ENCODE data around the gene HSPE1. TPM values are rescaled to one million over a fixed set of nuclear protein-coding genes. Genes with fewer than 3 reads are reported as not detected.
A peak's percentile ranks its signal among the peaks of the same experiment; 100 is the strongest.
"Not testable (repeated sequence)": the region's sequence is repeated elsewhere in the genome, so short reads cannot be mapped to it uniquely, and the experiment has no call there.

HSPE1 gene
- total RNA-seq = 60.5 and 70.4 TPM in 2 replicates
- long read RNA-seq, transcript HSPE1-201 (4 exons, 950 nt) = major isoform, 39 of 43 reads
- long read RNA-seq, partial matches to known transcripts = 1 of 43 reads
- long read RNA-seq, other reads (novel, unspliced or antisense) = 2 of 43 reads

GRCh38 chr2:197499594-197500502 is at the start of gene HSPE1, which contains the start of gene HSPD1:
Gene HSPE1 (plus strand): TSS chr2:197500379. CDS start chr2:197500437, 58 bp downstream.
Gene HSPD1 (minus strand): TSS chr2:197499840. CDS start chr2:197498848, 992 bp downstream.
- peak; percentile 99 for DNase-seq (ENCODE audit: extremely low spot score, unreplicated experiment)
- no peaks in the 10 kb centered on the region for H3K9me3 Mint-ChIP-seq (ENCODE audit: unreplicated experiment)
- peak within 1 kb of the TSS; percentile 91 for H3K4me3 Mint-ChIP-seq (ENCODE audit: unreplicated experiment)
- peaks cover 49% of the 10 kb centered on the region for H3K4me1 Mint-ChIP-seq (ENCODE audit: unreplicated experiment)
- H3K27ac Mint-ChIP-seq (ENCODE audit: unreplicated experiment) = peak within 1 kb of the TSS; percentile 95
- no peaks in the 10 kb centered on the region for H3K27me3 Mint-ChIP-seq (ENCODE audit: unreplicated experiment)
- H3K36me3 Mint-ChIP-seq (ENCODE audit: unreplicated experiment) = peaks cover 46% of the 10 kb centered on the region
- no peak for TF ChIP-seq CTCF (IDR thresholded peaks at IDR 0.05)

DNA sequence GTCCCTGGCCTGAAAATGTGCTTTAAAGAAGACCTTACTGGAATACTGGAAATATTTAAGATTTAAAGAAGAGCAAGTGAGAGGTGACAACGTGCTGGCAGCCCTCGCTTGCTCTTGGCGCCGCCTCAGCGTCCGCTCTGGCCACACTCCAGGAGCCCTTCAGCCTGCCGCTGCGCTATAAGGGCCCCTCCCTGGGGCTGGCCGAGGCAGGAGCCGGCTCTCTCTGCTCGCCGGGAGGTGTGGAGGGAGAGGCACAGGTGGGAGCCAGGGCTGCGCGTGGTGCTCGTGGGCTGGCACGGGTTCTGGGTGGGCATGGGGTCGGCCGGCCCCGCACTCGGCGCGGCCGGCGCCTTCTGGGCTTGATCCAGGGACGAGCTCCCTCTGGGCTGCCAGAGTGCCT is 49.7 kb upstream of the HSPE1 start:
- H3K4me1 Mint-ChIP-seq (ENCODE audit: unreplicated experiment) = peaks cover 19% of the 10 kb centered on the region
- no peaks in the 10 kb centered on the region for H3K36me3 Mint-ChIP-seq (ENCODE audit: unreplicated experiment)
- H3K27me3 Mint-ChIP-seq (ENCODE audit: unreplicated experiment) = no peaks in the 10 kb centered on the region
- DNase-seq (ENCODE audit: extremely low spot score, unreplicated experiment) = no peak
- H3K27ac Mint-ChIP-seq (ENCODE audit: unreplicated experiment) = no peak overlapping the region
- TF ChIP-seq CTCF (IDR thresholded peaks at IDR 0.05) = no peak
- no peak overlapping the region for H3K4me3 Mint-ChIP-seq (ENCODE audit: unreplicated experiment)
- H3K9me3 Mint-ChIP-seq (ENCODE audit: unreplicated experiment) = no peaks in the 10 kb centered on the region

GRCh38 chr2:197450935-197451358 is 49.2 kb upstream of the HSPE1 start:
- not testable (repeated sequence) for H3K4me3 Mint-ChIP-seq (ENCODE audit: unreplicated experiment); H3K36me3 Mint-ChIP-seq (ENCODE audit: unreplicated experiment); DNase-seq (ENCODE audit: extremely low spot score, unreplicated experiment); H3K27me3 Mint-ChIP-seq (ENCODE audit: unreplicated experiment); H3K9me3 Mint-ChIP-seq (ENCODE audit: unreplicated experiment)
- Mint-ChIP-seq H3K4me1 (ENCODE audit: unreplicated experiment) (peaks cover 19% of the 10 kb centered on the region), H3K27ac (ENCODE audit: unreplicated experiment) (peak overlapping the region; percentile 35)

GRCh38 chr2:197452754-197453122 is 47.4 kb upstream of the HSPE1 start:
- no peak for DNase-seq (ENCODE audit: extremely low spot score, unreplicated experiment)
- Mint-ChIP-seq H3K27ac (ENCODE audit: unreplicated experiment) (peak overlapping the region; percentile 100), H3K4me1 (ENCODE audit: unreplicated experiment) (peaks cover 23% of the 10 kb centered on the region), H3K27me3 (ENCODE audit: unreplicated experiment) (no peaks in the 10 kb centered on the region), H3K36me3 (ENCODE audit: unreplicated experiment) (no peaks in the 10 kb centered on the region), H3K4me3 (ENCODE audit: unreplicated experiment) (peak overlapping the region; percentile 100), H3K9me3 (ENCODE audit: unreplicated experiment) (no peaks in the 10 kb centered on the region)
- no peak for TF ChIP-seq CTCF (IDR thresholded peaks at IDR 0.05)

GRCh38 chr2:197453123-197453913 is 46.9 kb upstream of the HSPE1 start, which contains the start of gene COQ10B:
Gene COQ10B (plus strand): TSS chr2:197453552. CDS start chr2:197453561, 9 bp downstream.
- H3K27me3 Mint-ChIP-seq (ENCODE audit: unreplicated experiment) = no peaks in the 10 kb centered on the region
- peaks cover 23% of the 10 kb centered on the region for H3K4me1 Mint-ChIP-seq (ENCODE audit: unreplicated experiment)
- H3K27ac Mint-ChIP-seq (ENCODE audit: unreplicated experiment) = peak within 1 kb of the TSS; percentile 100
- TF ChIP-seq CTCF (IDR thresholded peaks at IDR 0.05) = peak; percentile 50
- H3K9me3 Mint-ChIP-seq (ENCODE audit: unreplicated experiment) = no peaks in the 10 kb centered on the region
- H3K4me3 Mint-ChIP-seq (ENCODE audit: unreplicated experiment) = peak within 1 kb of the TSS; percentile 100
- DNase-seq (ENCODE audit: extremely low spot score, unreplicated experiment) = peak; percentile 100
- H3K36me3 Mint-ChIP-seq (ENCODE audit: unreplicated experiment) = no peaks in the 10 kb centered on the region

Data from osteocyte (in vitro differentiated cells).